Measurements from ENCODE around the gene IDI2. TPM values are rescaled to one million over a fixed set of nuclear protein-coding genes. Genes with fewer than 3 reads are reported as not detected.
A peak's percentile ranks its signal among the peaks of the same experiment; 100 is the strongest.

Gene IDI2
- total and polyA plus RNA-seq, 2 of the 13 experiments (the other 11 are each of a cell fraction or from before 2014, with no cell fraction given): not detected

DNA sequence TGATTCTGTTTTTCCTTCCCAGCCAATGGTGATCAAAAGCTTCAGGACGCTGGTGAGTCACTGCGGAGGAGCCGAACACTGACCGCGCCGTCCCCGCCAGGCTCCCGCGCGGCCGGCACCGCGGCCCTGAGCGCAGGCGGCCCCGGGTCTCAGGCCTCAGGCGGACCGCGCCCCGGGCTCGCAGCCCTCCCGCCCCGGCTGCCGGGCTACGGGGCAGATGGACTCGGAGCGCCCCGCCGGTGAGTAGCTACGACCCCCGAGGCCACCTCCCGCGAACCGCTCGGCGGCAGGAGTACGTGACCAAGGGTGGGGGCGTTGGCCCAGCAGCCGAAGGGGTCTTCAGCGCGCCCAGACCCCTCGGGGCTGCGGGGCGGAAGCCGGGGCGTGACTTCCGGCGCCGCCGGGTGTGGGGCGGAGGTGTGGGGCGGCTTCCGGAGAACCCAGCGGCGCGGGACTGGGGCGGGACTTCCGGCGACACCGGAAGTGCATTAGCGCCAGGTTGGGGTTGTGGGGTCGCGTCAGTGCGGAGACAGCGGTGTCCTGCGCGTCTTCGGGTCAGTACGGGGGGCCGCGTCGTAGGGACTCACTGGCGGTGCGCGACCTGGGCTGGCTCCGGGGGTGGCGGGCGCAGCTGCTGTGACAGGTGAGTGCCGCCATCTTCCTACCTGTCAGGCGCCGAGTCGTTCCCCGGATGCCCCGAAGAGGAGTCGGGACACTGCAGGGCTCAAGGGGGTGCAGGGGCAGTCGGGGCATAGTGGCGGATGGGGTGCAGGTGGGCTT lies 30.9 kb upstream of the IDI2 start, which contains the start of gene WDR37 (continued):
- peak; percentile 94 for TF ChIP-seq KAT8 (CRISPR knock-in tag; IDR thresholded peaks at IDR 0.05)
- TF ChIP-seq, protein P1, sequence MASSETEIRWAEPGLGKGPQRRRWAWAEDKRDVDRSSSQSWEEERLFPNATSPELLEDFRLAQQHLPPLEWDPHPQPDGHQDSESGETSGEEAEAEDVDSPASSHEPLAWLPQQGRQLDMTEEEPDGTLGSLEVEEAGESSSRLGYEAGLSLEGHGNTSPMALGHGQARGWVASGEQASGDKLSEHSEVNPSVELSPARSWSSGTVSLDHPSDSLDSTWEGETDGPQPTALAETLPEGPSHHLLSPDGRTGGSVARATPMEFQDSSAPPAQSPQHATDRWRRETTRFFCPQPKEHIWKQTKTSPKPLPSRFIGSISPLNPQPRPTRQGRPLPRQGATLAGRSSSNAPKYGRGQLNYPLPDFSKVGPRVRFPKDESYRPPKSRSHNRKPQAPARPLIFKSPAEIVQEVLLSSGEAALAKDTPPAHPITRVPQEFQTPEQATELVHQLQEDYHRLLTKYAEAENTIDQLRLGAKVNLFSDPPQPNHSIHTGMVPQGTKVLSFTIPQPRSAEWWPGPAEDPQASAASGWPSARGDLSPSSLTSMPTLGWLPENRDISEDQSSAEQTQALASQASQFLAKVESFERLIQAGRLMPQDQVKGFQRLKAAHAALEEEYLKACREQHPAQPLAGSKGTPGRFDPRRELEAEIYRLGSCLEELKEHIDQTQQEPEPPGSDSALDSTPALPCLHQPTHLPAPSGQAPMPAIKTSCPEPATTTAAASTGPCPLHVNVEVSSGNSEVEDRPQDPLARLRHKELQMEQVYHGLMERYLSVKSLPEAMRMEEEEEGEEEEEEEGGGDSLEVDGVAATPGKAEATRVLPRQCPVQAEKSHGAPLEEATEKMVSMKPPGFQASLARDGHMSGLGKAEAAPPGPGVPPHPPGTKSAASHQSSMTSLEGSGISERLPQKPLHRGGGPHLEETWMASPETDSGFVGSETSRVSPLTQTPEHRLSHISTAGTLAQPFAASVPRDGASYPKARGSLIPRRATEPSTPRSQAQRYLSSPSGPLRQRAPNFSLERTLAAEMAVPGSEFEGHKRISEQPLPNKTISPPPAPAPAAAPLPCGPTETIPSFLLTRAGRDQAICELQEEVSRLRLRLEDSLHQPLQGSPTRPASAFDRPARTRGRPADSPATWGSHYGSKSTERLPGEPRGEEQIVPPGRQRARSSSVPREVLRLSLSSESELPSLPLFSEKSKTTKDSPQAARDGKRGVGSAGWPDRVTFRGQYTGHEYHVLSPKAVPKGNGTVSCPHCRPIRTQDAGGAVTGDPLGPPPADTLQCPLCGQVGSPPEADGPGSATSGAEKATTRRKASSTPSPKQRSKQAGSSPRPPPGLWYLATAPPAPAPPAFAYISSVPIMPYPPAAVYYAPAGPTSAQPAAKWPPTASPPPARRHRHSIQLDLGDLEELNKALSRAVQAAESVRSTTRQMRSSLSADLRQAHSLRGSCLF (CRISPR knock-in tag; IDR thresholded peaks at IDR 0.05; ENCODE audit: borderline replicate concordance): no peak
- TF ChIP-seq ZNF644 (CRISPR knock-in tag; IDR thresholded peaks at IDR 0.05; ENCODE audit: low read depth): no peak
- TF ChIP-seq ZNF468 (CRISPR knock-in tag; IDR thresholded peaks at IDR 0.05): no peak
- TF ChIP-seq, protein P2, sequence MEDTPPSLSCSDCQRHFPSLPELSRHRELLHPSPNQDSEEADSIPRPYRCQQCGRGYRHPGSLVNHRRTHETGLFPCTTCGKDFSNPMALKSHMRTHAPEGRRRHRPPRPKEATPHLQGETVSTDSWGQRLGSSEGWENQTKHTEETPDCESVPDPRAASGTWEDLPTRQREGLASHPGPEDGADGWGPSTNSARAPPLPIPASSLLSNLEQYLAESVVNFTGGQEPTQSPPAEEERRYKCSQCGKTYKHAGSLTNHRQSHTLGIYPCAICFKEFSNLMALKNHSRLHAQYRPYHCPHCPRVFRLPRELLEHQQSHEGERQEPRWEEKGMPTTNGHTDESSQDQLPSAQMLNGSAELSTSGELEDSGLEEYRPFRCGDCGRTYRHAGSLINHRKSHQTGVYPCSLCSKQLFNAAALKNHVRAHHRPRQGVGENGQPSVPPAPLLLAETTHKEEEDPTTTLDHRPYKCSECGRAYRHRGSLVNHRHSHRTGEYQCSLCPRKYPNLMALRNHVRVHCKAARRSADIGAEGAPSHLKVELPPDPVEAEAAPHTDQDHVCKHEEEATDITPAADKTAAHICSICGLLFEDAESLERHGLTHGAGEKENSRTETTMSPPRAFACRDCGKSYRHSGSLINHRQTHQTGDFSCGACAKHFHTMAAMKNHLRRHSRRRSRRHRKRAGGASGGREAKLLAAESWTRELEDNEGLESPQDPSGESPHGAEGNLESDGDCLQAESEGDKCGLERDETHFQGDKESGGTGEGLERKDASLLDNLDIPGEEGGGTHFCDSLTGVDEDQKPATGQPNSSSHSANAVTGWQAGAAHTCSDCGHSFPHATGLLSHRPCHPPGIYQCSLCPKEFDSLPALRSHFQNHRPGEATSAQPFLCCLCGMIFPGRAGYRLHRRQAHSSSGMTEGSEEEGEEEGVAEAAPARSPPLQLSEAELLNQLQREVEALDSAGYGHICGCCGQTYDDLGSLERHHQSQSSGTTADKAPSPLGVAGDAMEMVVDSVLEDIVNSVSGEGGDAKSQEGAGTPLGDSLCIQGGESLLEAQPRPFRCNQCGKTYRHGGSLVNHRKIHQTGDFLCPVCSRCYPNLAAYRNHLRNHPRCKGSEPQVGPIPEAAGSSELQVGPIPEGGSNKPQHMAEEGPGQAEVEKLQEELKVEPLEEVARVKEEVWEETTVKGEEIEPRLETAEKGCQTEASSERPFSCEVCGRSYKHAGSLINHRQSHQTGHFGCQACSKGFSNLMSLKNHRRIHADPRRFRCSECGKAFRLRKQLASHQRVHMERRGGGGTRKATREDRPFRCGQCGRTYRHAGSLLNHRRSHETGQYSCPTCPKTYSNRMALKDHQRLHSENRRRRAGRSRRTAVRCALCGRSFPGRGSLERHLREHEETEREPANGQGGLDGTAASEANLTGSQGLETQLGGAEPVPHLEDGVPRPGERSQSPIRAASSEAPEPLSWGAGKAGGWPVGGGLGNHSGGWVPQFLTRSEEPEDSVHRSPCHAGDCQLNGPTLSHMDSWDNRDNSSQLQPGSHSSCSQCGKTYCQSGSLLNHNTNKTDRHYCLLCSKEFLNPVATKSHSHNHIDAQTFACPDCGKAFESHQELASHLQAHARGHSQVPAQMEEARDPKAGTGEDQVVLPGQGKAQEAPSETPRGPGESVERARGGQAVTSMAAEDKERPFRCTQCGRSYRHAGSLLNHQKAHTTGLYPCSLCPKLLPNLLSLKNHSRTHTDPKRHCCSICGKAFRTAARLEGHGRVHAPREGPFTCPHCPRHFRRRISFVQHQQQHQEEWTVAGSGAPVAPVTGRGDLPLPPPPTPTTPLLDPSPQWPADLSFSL (CRISPR knock-in tag; IDR thresholded peaks at IDR 0.05): no peak
- peak; percentile 16; the same call in 1 of the 2 replicates for TF ChIP-seq BRD4 (CRISPR knock-in tag; IDR thresholded peaks at IDR 0.05)
- TF ChIP-seq ZNF713 (CRISPR knock-in tag; IDR thresholded peaks at IDR 0.05): no peak
- TF ChIP-seq ZBTB21 (CRISPR knock-in tag; IDR thresholded peaks at IDR 0.05): no peak
- TF ChIP-seq ZNF709 (CRISPR knock-in tag; IDR thresholded peaks at IDR 0.05): no peak
- TF ChIP-seq HNRNPUL1 (IDR thresholded peaks at IDR 0.05; ENCODE audit: low read depth, low read length): 0 out of 2 replicates have a peak, but pooled peaks have one; percentile 35
- TF ChIP-seq, protein P3, sequence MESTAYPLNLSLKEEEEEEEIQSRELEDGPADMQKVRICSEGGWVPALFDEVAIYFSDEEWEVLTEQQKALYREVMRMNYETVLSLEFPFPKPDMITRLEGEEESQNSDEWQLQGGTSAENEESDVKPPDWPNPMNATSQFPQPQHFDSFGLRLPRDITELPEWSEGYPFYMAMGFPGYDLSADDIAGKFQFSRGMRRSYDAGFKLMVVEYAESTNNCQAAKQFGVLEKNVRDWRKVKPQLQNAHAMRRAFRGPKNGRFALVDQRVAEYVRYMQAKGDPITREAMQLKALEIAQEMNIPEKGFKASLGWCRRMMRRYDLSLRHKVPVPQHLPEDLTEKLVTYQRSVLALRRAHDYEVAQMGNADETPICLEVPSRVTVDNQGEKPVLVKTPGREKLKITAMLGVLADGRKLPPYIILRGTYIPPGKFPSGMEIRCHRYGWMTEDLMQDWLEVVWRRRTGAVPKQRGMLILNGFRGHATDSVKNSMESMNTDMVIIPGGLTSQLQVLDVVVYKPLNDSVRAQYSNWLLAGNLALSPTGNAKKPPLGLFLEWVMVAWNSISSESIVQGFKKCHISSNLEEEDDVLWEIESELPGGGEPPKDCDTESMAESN (CRISPR knock-in tag; conservative IDR thresholded peaks at IDR 0.05): peak; percentile 91; the same call in 1 of the 2 replicates
- no peak for TF ChIP-seq SMC3 (IDR thresholded peaks at IDR 0.05; ENCODE audit: low read length)
- peak; percentile 98 for TF ChIP-seq ZFY (CRISPR knock-in tag; IDR thresholded peaks at IDR 0.05)
- TF ChIP-seq ZNF891 (CRISPR knock-in tag; IDR thresholded peaks at IDR 0.05): peak; percentile 49
- TF ChIP-seq ZNF33B (CRISPR knock-in tag; IDR thresholded peaks at IDR 0.05): no peak
- TF ChIP-seq ZFP36L1 (CRISPR knock-in tag; IDR thresholded peaks at IDR 0.05): 0 out of 2 replicates have a peak, but pooled peaks have one; percentile 10
- no peak for TF ChIP-seq ZNF660 (CRISPR knock-in tag; IDR thresholded peaks at IDR 0.05; ENCODE audit: borderline replicate concordance, low read depth)
